22Rv1 (cell line): ENCODE results near the gene LSS.

Source experiments
- ZFX ChIP-seq: fragments of 450-650 bp; IDR thresholded peaks from 2 replicates; pipeline ENCODE4 v1.6.1; 2017; ENCODE audit warnings: antibody characterized with exemption, borderline replicate concordance
- TF ChIP-seq, protein P1 (sequence below): fragments of 450-650 bp; IDR thresholded peaks from 2 replicates; pipeline ENCODE4 v1.5.1; 2017; ENCODE audit warnings: mild to moderate bottlenecking

DNA sequence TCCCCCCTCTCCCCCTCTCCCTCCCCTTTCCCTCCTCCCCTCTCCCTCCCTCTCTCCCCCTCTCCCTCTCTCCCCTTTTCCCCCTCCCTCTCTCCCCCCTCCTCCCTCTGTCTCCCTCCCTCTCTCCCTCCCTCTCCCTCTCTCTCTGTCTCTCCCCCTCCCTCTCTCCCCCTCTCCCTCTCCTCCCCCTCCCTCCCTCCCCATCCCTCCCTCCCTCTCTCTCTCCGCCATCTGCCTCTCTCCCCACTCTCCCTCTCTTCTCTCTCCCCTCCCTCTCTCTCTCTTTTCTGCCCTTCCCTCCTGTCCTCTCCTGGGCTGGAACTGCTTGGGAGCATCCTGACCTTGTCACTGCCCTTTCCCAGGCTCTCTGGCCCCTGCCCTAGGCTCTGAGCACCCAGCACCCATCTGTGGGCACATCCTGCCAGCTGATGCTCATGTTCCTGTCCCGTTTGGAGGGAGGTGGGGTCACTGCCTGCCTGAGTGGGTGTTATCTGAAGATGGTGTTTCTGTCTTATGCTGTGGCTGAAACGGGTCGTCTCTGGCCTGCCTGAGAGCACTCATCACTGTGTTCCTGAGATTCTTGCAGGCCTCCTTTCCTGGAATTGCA lies 84.0 kb downstream of the LSS start:
- TF ChIP-seq, protein P1, sequence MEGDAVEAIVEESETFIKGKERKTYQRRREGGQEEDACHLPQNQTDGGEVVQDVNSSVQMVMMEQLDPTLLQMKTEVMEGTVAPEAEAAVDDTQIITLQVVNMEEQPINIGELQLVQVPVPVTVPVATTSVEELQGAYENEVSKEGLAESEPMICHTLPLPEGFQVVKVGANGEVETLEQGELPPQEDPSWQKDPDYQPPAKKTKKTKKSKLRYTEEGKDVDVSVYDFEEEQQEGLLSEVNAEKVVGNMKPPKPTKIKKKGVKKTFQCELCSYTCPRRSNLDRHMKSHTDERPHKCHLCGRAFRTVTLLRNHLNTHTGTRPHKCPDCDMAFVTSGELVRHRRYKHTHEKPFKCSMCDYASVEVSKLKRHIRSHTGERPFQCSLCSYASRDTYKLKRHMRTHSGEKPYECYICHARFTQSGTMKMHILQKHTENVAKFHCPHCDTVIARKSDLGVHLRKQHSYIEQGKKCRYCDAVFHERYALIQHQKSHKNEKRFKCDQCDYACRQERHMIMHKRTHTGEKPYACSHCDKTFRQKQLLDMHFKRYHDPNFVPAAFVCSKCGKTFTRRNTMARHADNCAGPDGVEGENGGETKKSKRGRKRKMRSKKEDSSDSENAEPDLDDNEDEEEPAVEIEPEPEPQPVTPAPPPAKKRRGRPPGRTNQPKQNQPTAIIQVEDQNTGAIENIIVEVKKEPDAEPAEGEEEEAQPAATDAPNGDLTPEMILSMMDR: no peak
- TF ChIP-seq ZFX: no peak
